ENCODE results near the gene CHN1.

Gene CHN1

GRCh38 chr2:174902506-174903263 lies 102.5 kb downstream of the CHN1 start:
- H3K4me1 Mint-ChIP-seq (ENCODE audit: low read depth) = peaks cover 24% of the 10 kb centered on the region
- peak overlapping the region; percentile 5 for H3K4me3 Mint-ChIP-seq
- no peaks in the 10 kb centered on the region for H3K9me3 Mint-ChIP-seq (ENCODE audit: low read depth)
- H3K27me3 Mint-ChIP-seq = no peaks in the 10 kb centered on the region
- H3K27ac Mint-ChIP-seq = no peak overlapping the region
- no peaks in the 10 kb centered on the region for H3K36me3 Mint-ChIP-seq

GRCh38 chr2:174901075-174901474 lies 104.1 kb downstream of the CHN1 start:
- no peaks in the 10 kb centered on the region for H3K27me3 Mint-ChIP-seq
- peaks cover 24% of the 10 kb centered on the region for H3K4me1 Mint-ChIP-seq (ENCODE audit: low read depth)
- no peaks in the 10 kb centered on the region for H3K9me3 Mint-ChIP-seq (ENCODE audit: low read depth)
- H3K27ac Mint-ChIP-seq = peak overlapping the region; percentile 77
- no peaks in the 10 kb centered on the region for H3K36me3 Mint-ChIP-seq
- peak overlapping the region; percentile 25 for H3K4me3 Mint-ChIP-seq

GRCh38 chr2:174897286-174897685 lies 107.9 kb downstream of the CHN1 start:
- H3K27ac Mint-ChIP-seq = no peak overlapping the region
- peaks cover 13% of the 10 kb centered on the region for H3K4me1 Mint-ChIP-seq (ENCODE audit: low read depth)
- no peaks in the 10 kb centered on the region for H3K36me3 Mint-ChIP-seq
- no peaks in the 10 kb centered on the region for H3K27me3 Mint-ChIP-seq
- no peaks in the 10 kb centered on the region for H3K9me3 Mint-ChIP-seq (ENCODE audit: low read depth)
- no peak overlapping the region for H3K4me3 Mint-ChIP-seq

- Mint-ChIP-seq H3K4me1 (ENCODE audit: low read depth) (no peaks in the 10 kb centered on the region), H3K27me3 (no peaks in the 10 kb centered on the region), H3K27ac (no peak overlapping the region), H3K9me3 (ENCODE audit: low read depth) (no peaks in the 10 kb centered on the region), H3K36me3 (no peaks in the 10 kb centered on the region), H3K4me3 (no peak overlapping the region)
Measured at GRCh38 chr2:174893018-174893417, 112.2 kb downstream of the CHN1 start.

- H3K4me3 Mint-ChIP-seq = no peak overlapping the region
- H3K27me3 Mint-ChIP-seq = no peaks in the 10 kb centered on the region
- H3K4me1 Mint-ChIP-seq (ENCODE audit: low read depth) = no peaks in the 10 kb centered on the region
- H3K27ac Mint-ChIP-seq = no peak overlapping the region
- H3K36me3 Mint-ChIP-seq = no peaks in the 10 kb centered on the region
- no peaks in the 10 kb centered on the region for H3K9me3 Mint-ChIP-seq (ENCODE audit: low read depth)
Measured at GRCh38 chr2:174892546-174892945, 112.6 kb downstream of the CHN1 start.

GRCh38 chr2:174888646-174889271 lies 116.4 kb downstream of the CHN1 start:
- no peak overlapping the region for H3K4me3 Mint-ChIP-seq
- H3K27me3 Mint-ChIP-seq = no peaks in the 10 kb centered on the region
- H3K36me3 Mint-ChIP-seq = no peaks in the 10 kb centered on the region
- no peaks in the 10 kb centered on the region for H3K4me1 Mint-ChIP-seq (ENCODE audit: low read depth)
- no peak overlapping the region for H3K27ac Mint-ChIP-seq
- no peaks in the 10 kb centered on the region for H3K9me3 Mint-ChIP-seq (ENCODE audit: low read depth)

GRCh38 chr2:174888146-174888545 lies 117.0 kb downstream of the CHN1 start:
- Mint-ChIP-seq H3K27me3 (peaks cover 2% of the 10 kb centered on the region), H3K9me3 (ENCODE audit: low read depth) (no peaks in the 10 kb centered on the region), H3K4me3 (no peak overlapping the region), H3K4me1 (ENCODE audit: low read depth) (no peaks in the 10 kb centered on the region), H3K36me3 (no peaks in the 10 kb centered on the region), H3K27ac (no peak overlapping the region)

- Mint-ChIP-seq H3K4me3 (no peak overlapping the region), H3K9me3 (ENCODE audit: low read depth) (no peaks in the 10 kb centered on the region), H3K27ac (no peak overlapping the region), H3K27me3 (peaks cover 2% of the 10 kb centered on the region), H3K4me1 (ENCODE audit: low read depth) (no peaks in the 10 kb centered on the region), H3K36me3 (peaks cover 2% of the 10 kb centered on the region)
Measured at GRCh38 chr2:174882416-174882815, 122.8 kb downstream of the CHN1 start.

GRCh38 chr2:174881678-174882077 lies 123.5 kb downstream of the CHN1 start:
- Mint-ChIP-seq H3K4me1 (ENCODE audit: low read depth) (no peaks in the 10 kb centered on the region), H3K27ac (no peak overlapping the region), H3K9me3 (ENCODE audit: low read depth) (no peaks in the 10 kb centered on the region), H3K36me3 (peaks cover 2% of the 10 kb centered on the region), H3K4me3 (no peak overlapping the region), H3K27me3 (peaks cover 2% of the 10 kb centered on the region)

- peaks cover 4% of the 10 kb centered on the region for H3K36me3 Mint-ChIP-seq
Measured at GRCh38 chr2:174878537-174879147, 126.5 kb downstream of the CHN1 start.

GRCh38 chr2:174877751-174878150 lies 127.4 kb downstream of the CHN1 start:
- no peaks in the 10 kb centered on the region for H3K9me3 Mint-ChIP-seq (ENCODE audit: low read depth)
- no peaks in the 10 kb centered on the region for H3K27me3 Mint-ChIP-seq
- no peaks in the 10 kb centered on the region for H3K4me1 Mint-ChIP-seq (ENCODE audit: low read depth)
- no peak overlapping the region for H3K27ac Mint-ChIP-seq
- peaks cover 4% of the 10 kb centered on the region for H3K36me3 Mint-ChIP-seq
- no peak overlapping the region for H3K4me3 Mint-ChIP-seq

More at GRCh38 chr2:174878537-174879147, 126.5 kb downstream of the CHN1 start:
- Mint-ChIP-seq H3K27me3 (peaks cover 2% of the 10 kb centered on the region), H3K4me1 (ENCODE audit: low read depth) (no peaks in the 10 kb centered on the region), H3K27ac (no peak overlapping the region), H3K4me3 (no peak overlapping the region), H3K9me3 (ENCODE audit: low read depth) (no peaks in the 10 kb centered on the region)

GRCh38 chr2:174877301-174877700 lies 127.9 kb downstream of the CHN1 start:
- H3K27ac Mint-ChIP-seq = no peak overlapping the region
- H3K9me3 Mint-ChIP-seq (ENCODE audit: low read depth) = no peaks in the 10 kb centered on the region
- peaks cover 4% of the 10 kb centered on the region for H3K36me3 Mint-ChIP-seq
- no peaks in the 10 kb centered on the region for H3K4me1 Mint-ChIP-seq (ENCODE audit: low read depth)
- no peaks in the 10 kb centered on the region for H3K27me3 Mint-ChIP-seq
- H3K4me3 Mint-ChIP-seq = no peak overlapping the region

GRCh38 chr2:174874085-174874484 lies 131.1 kb downstream of the CHN1 start:
- H3K4me3 Mint-ChIP-seq = no peak overlapping the region

GRCh38 chr2:174873471-174873870 lies 131.7 kb downstream of the CHN1 start:
- Mint-ChIP-seq H3K9me3 (ENCODE audit: low read depth) (peaks cover 6% of the 10 kb centered on the region), H3K27ac (no peak overlapping the region), H3K4me3 (no peak overlapping the region), H3K36me3 (peaks cover 4% of the 10 kb centered on the region), H3K4me1 (ENCODE audit: low read depth) (no peaks in the 10 kb centered on the region), H3K27me3 (no peaks in the 10 kb centered on the region)

More at GRCh38 chr2:174874085-174874484, 131.1 kb downstream of the CHN1 start:
- no peaks in the 10 kb centered on the region for H3K27me3 Mint-ChIP-seq
- H3K27ac Mint-ChIP-seq = no peak overlapping the region
- H3K36me3 Mint-ChIP-seq = peaks cover 4% of the 10 kb centered on the region
- H3K4me1 Mint-ChIP-seq (ENCODE audit: low read depth) = no peaks in the 10 kb centered on the region
- H3K9me3 Mint-ChIP-seq (ENCODE audit: low read depth) = peaks cover 6% of the 10 kb centered on the region

GRCh38 chr2:174870787-174871186 lies 134.4 kb downstream of the CHN1 start:
- no peaks in the 10 kb centered on the region for H3K4me1 Mint-ChIP-seq (ENCODE audit: low read depth)

More at GRCh38 chr2:174870787-174871186, 134.4 kb downstream of the CHN1 start:
- Mint-ChIP-seq H3K27ac (no peak overlapping the region), H3K36me3 (no peaks in the 10 kb centered on the region), H3K9me3 (ENCODE audit: low read depth) (peaks cover 6% of the 10 kb centered on the region), H3K27me3 (no peaks in the 10 kb centered on the region), H3K4me3 (no peak overlapping the region)
